Neural cell (in vitro differentiated cells): ENCODE measurements around the gene OSM. TPM values are rescaled to one million over a fixed set of nuclear protein-coding genes. Genes with fewer than 3 reads are reported as not detected.

Experiments used
- H2AFZ ChIP-seq: fragments of 200-600, 300-800 bp; sonication (generic), shearing (Covaris generic); 2 replicates; pipeline ENCODE4 v1.6.0; 2014; ENCODE audit warnings: low read depth, mild to moderate bottlenecking, antibody characterized with exemption, low read length, moderate library complexity
- H3F3A ChIP-seq: fragments of 200-600 bp; shearing (Covaris generic); 2 replicates; pipeline ENCODE4 v1.6.1; 2016; ENCODE audit warnings: mild to moderate bottlenecking, moderate library complexity, mixed read lengths, antibody characterized with exemption, low read length; ENCODE audit not compliant: insufficient read depth, poor library complexity, severe bottlenecking
- H3K27ac ChIP-seq: fragments of 200-600, 300-800 bp; sonication (generic), shearing (Covaris generic); 2 replicates; pipeline ENCODE4 v1.5.1; 2014; ENCODE audit warnings: mild to moderate bottlenecking, low read length, moderate library complexity
- H3K27me3 ChIP-seq: fragments of 300-800, 200-600 bp; sonication (generic), shearing (Covaris generic); 2 replicates; pipeline ENCODE4 v1.6.0; 2014; ENCODE audit warnings: mild to moderate bottlenecking, low read depth, low read length, moderate library complexity; ENCODE audit not compliant: insufficient read depth
- H3K36me3 ChIP-seq: fragments of 300-800, 200-600 bp; sonication (generic), shearing (Covaris generic); 2 replicates; pipeline ENCODE4 v1.5.1; 2014; ENCODE audit warnings: mild to moderate bottlenecking, antibody characterized with exemption, low read length, moderate library complexity; ENCODE audit not compliant: insufficient read depth
- H3K4me2 ChIP-seq: fragments of 300-800, 200-600 bp; sonication (generic), shearing (Covaris generic); 2 replicates; pipeline ENCODE4 v1.6.0; 2014; ENCODE audit warnings: mild to moderate bottlenecking, low read length
- H3K4me3 ChIP-seq: fragments of 300-800, 200-600 bp; sonication (generic), shearing (Covaris generic); 2 replicates; pipeline ENCODE4 v1.5.1; 2014; ENCODE audit warnings: mild to moderate bottlenecking, low read length, moderate library complexity
- H3K79me2 ChIP-seq: fragments of 200-600 bp; shearing (Covaris generic); replicated peaks from 2 replicates; pipeline ENCODE4 v1.6.0; 2014; ENCODE audit warnings: mild to moderate bottlenecking, low read length, moderate library complexity; ENCODE audit not compliant: insufficient read depth
- H3K9ac ChIP-seq: fragments of 300-800, 200-600 bp; sonication (generic), shearing (Covaris generic); 2 replicates; pipeline ENCODE4 v1.6.1; 2016; ENCODE audit warnings: mild to moderate bottlenecking, low read length, mixed read lengths
- H3K9me2 ChIP-seq: fragments of 200-600 bp; shearing (Covaris generic); 2 replicates; pipeline ENCODE4 v1.6.1; 2016; ENCODE audit warnings: mild to moderate bottlenecking, low read length, mixed read lengths; ENCODE audit not compliant: insufficient read depth
- H3K9me3 ChIP-seq: fragments of 200-600, 300-800 bp; sonication (generic), shearing (Covaris generic); 2 replicates; pipeline ENCODE4 v1.6.1; 2016; ENCODE audit warnings: mild to moderate bottlenecking, mixed run types, low read length, moderate library complexity, mixed read lengths
- H4K20me1 ChIP-seq: fragments of 200-600 bp; shearing (Covaris generic); 2 replicates; pipeline ENCODE4 v1.6.1; 2016; ENCODE audit warnings: mild to moderate bottlenecking, mixed run types; ENCODE audit not compliant: insufficient read depth
- CTCF ChIP-seq: fragments of 450-650 bp; IDR thresholded peaks from 2 replicates; pipeline ENCODE4 v1.5.1; 2014; ENCODE audit warnings: antibody characterized with exemption, mild to moderate bottlenecking, moderate library complexity; ENCODE audit not compliant: poor library complexity, severe bottlenecking
- EP300 ChIP-seq: fragments of 450-650 bp; conservative IDR thresholded peaks from 2 replicates; pipeline ENCODE4 v1.6.1; 2014; ENCODE audit warnings: antibody characterized with exemption, mild to moderate bottlenecking, moderate library complexity; ENCODE audit not compliant: poor library complexity, severe bottlenecking
- EZH2 ChIP-seq: fragments of 200-600, 300-800 bp; shearing (Covaris generic), sonication (generic); IDR thresholded peaks from 2 replicates; pipeline ENCODE4 v1.6.1; 2014; ENCODE audit warnings: antibody characterized with exemption, low read length, borderline replicate concordance, mild to moderate bottlenecking; ENCODE audit not compliant: insufficient read depth, poor library complexity, severe bottlenecking
- MXI1 ChIP-seq: fragments of 450-650 bp; conservative IDR thresholded peaks from 2 replicates; pipeline ENCODE4 v1.6.1; 2014; ENCODE audit warnings: antibody characterized with exemption, mild to moderate bottlenecking; ENCODE audit not compliant: poor library complexity, severe bottlenecking
- POLR2AphosphoS5 ChIP-seq: IDR thresholded peaks from 2 replicates; pipeline ENCODE4 v1.6.1; 2012
- RAD21 ChIP-seq: fragments of 450-650 bp; conservative IDR thresholded peaks from 2 replicates; pipeline ENCODE4 v1.6.1; 2014; ENCODE audit warnings: antibody characterized with exemption, mild to moderate bottlenecking, moderate library complexity
- REST ChIP-seq: IDR thresholded peaks from 2 replicates; pipeline ENCODE4 v1.6.1; 2012; ENCODE audit warnings: borderline replicate concordance
- SMC3 ChIP-seq: fragments of 450-650 bp; conservative IDR thresholded peaks from 2 replicates; pipeline ENCODE4 v1.6.1; 2014; ENCODE audit warnings: antibody characterized with exemption, mild to moderate bottlenecking, moderate library complexity; ENCODE audit not compliant: poor library complexity
- TAF1 ChIP-seq: IDR thresholded peaks from 2 replicates; pipeline ENCODE4 v1.6.1; 2012; ENCODE audit warnings: low read depth
- polyA plus RNA-seq: library from polyadenylated mRNA; depleted of rRNA; stranded (reverse); fragments of >200 nt; gene quantifications from 2 replicates; pipeline ENCODE4 v1.2.3, GENCODE V29; 2014

OSM gene
- polyA plus RNA-seq, 1 donor from 2014 or later = not detected

GRCh38 chr22:30219049-30219654, 47.5 kb downstream of the OSM start:
- H3K9ac ChIP-seq = no peak overlapping the region
- no peak overlapping the region for H3K27ac ChIP-seq
- no peak overlapping the region for H3K4me3 ChIP-seq
- no peak overlapping the region for H3K4me2 ChIP-seq
- H3K27me3 ChIP-seq = no peaks in the 10 kb centered on the region
- no peaks in the 10 kb centered on the region for H3F3A ChIP-seq
- H3K36me3 ChIP-seq = no peaks in the 10 kb centered on the region
- H3K79me2 ChIP-seq = no peaks in the 10 kb centered on the region
- no peak overlapping the region for H2AFZ ChIP-seq
- no peaks in the 10 kb centered on the region for H4K20me1 ChIP-seq
- TF ChIP-seq REST (no peak), MXI1 (no peak), POLR2AphosphoS5 (no peak), EZH2 (no peak), CTCF (no peak), TAF1 (no peak), EP300 (no peak), SMC3 (no peak), RAD21 (no peak)
- no peaks in the 10 kb centered on the region for H3K9me3 ChIP-seq
- H3K9me2 ChIP-seq = no peaks in the 10 kb centered on the region

- TF ChIP-seq SMC3 = no peak
- TF ChIP-seq RAD21 = no peak
- TF ChIP-seq EZH2 = no peak
- TF ChIP-seq TAF1 = no peak
- no peak for TF ChIP-seq POLR2AphosphoS5
- TF ChIP-seq EP300 = no peak
- TF ChIP-seq MXI1 = no peak
- no peak for TF ChIP-seq CTCF
- TF ChIP-seq REST = no peak
- no peaks in the 10 kb centered on the region for H3F3A ChIP-seq
- H2AFZ ChIP-seq = no peak overlapping the region
- H4K20me1 ChIP-seq = no peaks in the 10 kb centered on the region
- H3K9ac ChIP-seq = no peak overlapping the region
- no peaks in the 10 kb centered on the region for H3K9me2 ChIP-seq
- H3K4me3 ChIP-seq = no peak overlapping the region
- H3K27me3 ChIP-seq = no peaks in the 10 kb centered on the region
- no peaks in the 10 kb centered on the region for H3K79me2 ChIP-seq
- no peaks in the 10 kb centered on the region for H3K9me3 ChIP-seq
- H3K4me2 ChIP-seq = no peak overlapping the region
- no peaks in the 10 kb centered on the region for H3K36me3 ChIP-seq
- no peak overlapping the region for H3K27ac ChIP-seq
These were observed 48.7 kb downstream of the OSM start for GRCh38 chr22:30217698-30218560.
